HG02885 (cell line): ENCODE data around the gene ZNF324.
A peak's percentile ranks its signal among the peaks of the same experiment; 100 is the strongest.
"Not testable (repeated sequence)": the region's sequence is repeated elsewhere in the genome, so short reads cannot be mapped to it uniquely, and the experiment has no call there.

Experiments
- ATAC-seq: cut with Tn5 transposase; IDR thresholded peaks from one replicate; pipeline ENCODE4 v1.9.1; 2021; ENCODE audit warnings: mild to moderate bottlenecking; ENCODE audit not compliant: unreplicated experiment, poor library complexity

The ZNF324 gene

GRCh38 chr19:58470837-58471543, 4.1 kb downstream of the ZNF324 start:
- ATAC-seq = not testable (repeated sequence)

- no peak for ATAC-seq
Measured at GRCh38 chr19:58471736-58472135, 4.9 kb downstream of the ZNF324 start.

- no peak for ATAC-seq
Measured at GRCh38 chr19:58473775-58474174, 6.9 kb downstream of the ZNF324 start.

GRCh38 chr19:58474291-58474996, 7.6 kb downstream of the ZNF324 start:
- no peak for ATAC-seq

GRCh38 chr19:58474997-58475713, 8.3 kb downstream of the ZNF324 start:
- peak; percentile 5 for ATAC-seq

GRCh38 chr19:58475714-58476497, 9.0 kb downstream of the ZNF324 start, which contains the start of gene ZNF446:
ZNF446 (plus strand) TSS chr19:58476352; CDS start chr19:58477219, 867 bp downstream.
- peak; percentile 81 for ATAC-seq

- peak; percentile 4 for ATAC-seq
Measured at GRCh38 chr19:58476498-58477015, 9.7 kb downstream of the ZNF324 start.

- no peak for ATAC-seq
Measured at GRCh38 chr19:58477130-58477529, 10.2 kb downstream of the ZNF324 start.

GRCh38 chr19:58477871-58478270, 11.0 kb downstream of the ZNF324 start:
- no peak for ATAC-seq

GRCh38 chr19:58479303-58479702, 12.4 kb downstream of the ZNF324 start:
- ATAC-seq = no peak

GRCh38 chr19:58479736-58480480, 13.0 kb downstream of the ZNF324 start:
- no peak for ATAC-seq

- no peak for ATAC-seq
Measured at GRCh38 chr19:58480481-58480830, 13.6 kb downstream of the ZNF324 start.

- ATAC-seq = no peak
Measured at GRCh38 chr19:58480831-58481230, 14.0 kb downstream of the ZNF324 start.

GRCh38 chr19:58482372-58482771, 15.5 kb downstream of the ZNF324 start:
- ATAC-seq = no peak

- ATAC-seq = no peak
Measured at GRCh38 chr19:58483776-58484175, 16.9 kb downstream of the ZNF324 start.

- not testable (repeated sequence) for ATAC-seq
Measured at GRCh38 chr19:58484349-58484748, 17.5 kb downstream of the ZNF324 start.

- no peak for ATAC-seq
Measured at GRCh38 chr19:58491393-58491792, 24.5 kb downstream of the ZNF324 start.

- ATAC-seq = no peak
Measured at GRCh38 chr19:58492265-58492664, 25.4 kb downstream of the ZNF324 start.

- ATAC-seq = no peak
Measured at GRCh38 chr19:58497634-58498170, 30.8 kb downstream of the ZNF324 start.
